GM18868 (cell line): Measurements from ENCODE around the gene TEX36.
"Not testable (repeated sequence)": the region's sequence is repeated elsewhere in the genome, so short reads cannot be mapped to it uniquely, and the experiment has no call there.

Source experiments
- ATAC-seq: cut with Tn5 transposase; IDR thresholded peaks from one replicate; pipeline ENCODE4 v1.9.1; 2021; ENCODE audit warnings: mild to moderate bottlenecking, moderate library complexity; ENCODE audit not compliant: unreplicated experiment

Gene TEX36

GRCh38 chr10:125637496-125637895, 45.5 kb downstream of the TEX36 start:
- no peak for ATAC-seq

GRCh38 chr10:125634606-125635005, 48.4 kb downstream of the TEX36 start:
- ATAC-seq = no peak

- no peak for ATAC-seq
These were observed 49.4 kb downstream of the TEX36 start for GRCh38 chr10:125633517-125633999.

GRCh38 chr10:125631806-125632205, 51.2 kb downstream of the TEX36 start:
- ATAC-seq = no peak

GRCh38 chr10:125629758-125630376, 53.1 kb downstream of the TEX36 start:
- no peak for ATAC-seq

GRCh38 chr10:125628104-125629049, 54.6 kb downstream of the TEX36 start:
- ATAC-seq = no peak

GRCh38 chr10:125627646-125628045, 55.3 kb downstream of the TEX36 start:
- ATAC-seq = no peak

- ATAC-seq = no peak
These were observed 56.3 kb downstream of the TEX36 start for GRCh38 chr10:125626671-125627070.

GRCh38 chr10:125625586-125625985, 57.4 kb downstream of the TEX36 start:
- ATAC-seq = no peak

- ATAC-seq = no peak
These were observed 58.2 kb downstream of the TEX36 start for GRCh38 chr10:125624800-125625199.

GRCh38 chr10:125621052-125621451, 61.9 kb downstream of the TEX36 start:
- ATAC-seq = no peak

GRCh38 chr10:125620401-125620800, 62.6 kb downstream of the TEX36 start:
- no peak for ATAC-seq

- not testable (repeated sequence) for ATAC-seq
These were observed 69.9 kb downstream of the TEX36 start for GRCh38 chr10:125613062-125613461.

- ATAC-seq = no peak
These were observed 71.2 kb downstream of the TEX36 start for GRCh38 chr10:125611756-125612155.

- ATAC-seq = no peak
These were observed 71.7 kb downstream of the TEX36 start for GRCh38 chr10:125611216-125611615.

- ATAC-seq = no peak
These were observed 73.1 kb downstream of the TEX36 start for GRCh38 chr10:125609859-125610258.

GRCh38 chr10:125608474-125608873, 74.5 kb downstream of the TEX36 start:
- no peak for ATAC-seq

- no peak for ATAC-seq
These were observed 75.2 kb downstream of the TEX36 start for GRCh38 chr10:125607689-125608290.

- no peak for ATAC-seq
These were observed 76.5 kb downstream of the TEX36 start for GRCh38 chr10:125606414-125607010.
